A673 (cell line): ENCODE results near the gene RAB3IL1. TPM values are rescaled to one million over a fixed set of nuclear protein-coding genes. Genes with fewer than 3 reads are reported as not detected.

Experiments
- BruUV-seq: library from RNA; stranded (reverse); fragments of 400-500 nt; replicated peaks from 2 replicates; lab custom pipeline; 2021; lab: Mats Ljungman, UMichigan
- CTCF ChIA-PET: fragments of 300-600 bp; sonication (Branson Sonifier 250); formaldehyde crosslinking; loops from one replicate; lab custom pipeline; 2022; ENCODE audit warnings: antibody characterized with exemption; lab: Charles Lee
- POLR2A ChIA-PET: fragments of 300-600 bp; sonication (Branson Sonifier 250); formaldehyde crosslinking; loops from one replicate; lab custom pipeline; 2022; ENCODE audit warnings: antibody characterized with exemption; ENCODE audit not compliant: low non-redundant PET; lab: Charles Lee
- DNase-seq: peaks from one replicate; pipeline ENCODE4 v3.0.0-alpha.2; 2015; ENCODE audit warnings: low spot score
- H3K27ac ChIP-seq: fragments of 200-600 bp; sonication (generic); 2 replicates; pipeline ENCODE4 v1.5.1; 2016; ENCODE audit warnings: mixed run types, low read depth, mild to moderate bottlenecking, mixed read lengths, antibody characterized with exemption, low read length; ENCODE audit not compliant: poor library complexity, severe bottlenecking
- H3K27me3 ChIP-seq: fragments of 200-600 bp; sonication (generic); replicated peaks from 2 replicates; pipeline ENCODE4 v1.6.1; 2017; ENCODE audit warnings: mixed run types, low read depth, mild to moderate bottlenecking, mixed read lengths, antibody characterized with exemption, low read length; ENCODE audit not compliant: insufficient read depth, poor library complexity
- H3K36me3 ChIP-seq: fragments of 200-600 bp; sonication (generic); 2 replicates; pipeline ENCODE4 v1.6.1; 2016; ENCODE audit warnings: mixed run types, mild to moderate bottlenecking, mixed read lengths, antibody characterized with exemption, low read length; ENCODE audit not compliant: insufficient read depth, poor library complexity, severe bottlenecking
- H3K4me1 ChIP-seq: fragments of 200-600 bp; sonication (generic); 2 replicates; pipeline ENCODE4 v1.6.1; 2017; ENCODE audit warnings: mixed run types, mild to moderate bottlenecking, mixed read lengths, antibody characterized with exemption, low read length; ENCODE audit not compliant: insufficient read depth, poor library complexity, severe bottlenecking
- H3K4me3 ChIP-seq: fragments of 200-600 bp; sonication (generic); 2 replicates; pipeline ENCODE4 v1.5.1; 2016; ENCODE audit warnings: low read depth, mixed run types, mild to moderate bottlenecking, mixed read lengths, low read length; ENCODE audit not compliant: poor library complexity, severe bottlenecking
- H3K9me3 ChIP-seq: fragments of 200-600 bp; sonication (generic); 2 replicates; pipeline ENCODE4 v1.6.1; 2016; ENCODE audit warnings: mixed run types, low read depth, mild to moderate bottlenecking, mixed read lengths, antibody characterized with exemption, low read length; ENCODE audit not compliant: poor library complexity, severe bottlenecking
- CTCF ChIP-seq: fragments of 300-800, 200-600 bp; sonication (generic); conservative IDR thresholded peaks from 2 replicates; pipeline ENCODE4 v1.5.1; 2017; ENCODE audit warnings: low read depth, mild to moderate bottlenecking, antibody characterized with exemption, low read length, moderate library complexity, mixed read lengths
- EZH2 ChIP-seq: fragments of 200-600 bp; sonication (generic); IDR thresholded peaks from 2 replicates; pipeline ENCODE4 v1.6.1; 2017; ENCODE audit warnings: borderline replicate concordance, low read depth, mild to moderate bottlenecking, mixed read lengths, antibody characterized with exemption, low read length; ENCODE audit not compliant: poor library complexity, severe bottlenecking
- intact Hi-C: fragments of 100-400 bp; cut with micrococcal nuclease; formaldehyde crosslinking; loops from one replicate; pipeline ENCODE4 v1.10.0; 2022; ENCODE audit not compliant: unreplicated experiment
- total RNA-seq: library from RNA; stranded (reverse); gene quantifications from 2 replicates; pipeline ENCODE4 v1.2.3, GENCODE V29; 2021

RAB3IL1 gene
- total RNA-seq, 1 experiment from 2014 or later = 21.9 TPM

- Histone ChIP-seq H3K9me3 (no peaks in the 10 kb centered on the region), H3K4me3 (no peak overlapping the region), H3K27me3 (no peaks in the 10 kb centered on the region), H3K36me3 (peaks cover 91% of the 10 kb centered on the region), H3K27ac (no peak overlapping the region), H3K4me1 (no peaks in the 10 kb centered on the region)
- no peak for DNase-seq
- intact Hi-C loops = no loop called here
- BruUV-seq = no TSS peak
- TF ChIP-seq EZH2 (no peak), CTCF (no peak)
- POLR2A ChIA-PET = no interaction called here
- CTCF ChIA-PET = no interaction called here
Observed at GRCh38 chr11:61862714-61863547, 54.4 kb downstream of the RAB3IL1 start.

- no TSS peak for BruUV-seq
- peak overlapping the region; percentile 64 for H3K27ac ChIP-seq
- ChIA-PET CTCF (no interaction called here), POLR2A (no interaction called here)
- no peak for DNase-seq
- TF ChIP-seq CTCF (no peak), EZH2 (no peak)
- intact Hi-C loops = no loop called here
- H3K9me3 ChIP-seq = no peaks in the 10 kb centered on the region
- H3K4me3 ChIP-seq = no peak overlapping the region
- H3K27me3 ChIP-seq = no peaks in the 10 kb centered on the region
- peaks cover 98% of the 10 kb centered on the region for H3K36me3 ChIP-seq
- H3K4me1 ChIP-seq = no peaks in the 10 kb centered on the region
Observed at GRCh38 chr11:61861634-61862033, 55.7 kb downstream of the RAB3IL1 start.

GRCh38 chr11:61860054-61860903 is 57.1 kb downstream of the RAB3IL1 start:
- no peaks in the 10 kb centered on the region for H3K4me1 ChIP-seq
- H3K4me3 ChIP-seq = no peak overlapping the region
- no peak for TF ChIP-seq CTCF
- no peak for TF ChIP-seq EZH2
- H3K9me3 ChIP-seq = no peaks in the 10 kb centered on the region
- peaks cover 98% of the 10 kb centered on the region for H3K36me3 ChIP-seq
- ChIA-PET CTCF (interaction anchor here (0.6 kb wide), 1 partner anchor 7 kb away, joined by 4 read pairs; no protein-coding TSS in a partner anchor), POLR2A (no interaction called here)
- H3K27ac ChIP-seq = peak overlapping the region; percentile 62
- intact Hi-C loops = no loop called here
- H3K27me3 ChIP-seq = no peaks in the 10 kb centered on the region
- BruUV-seq = no TSS peak
- DNase-seq = no peak
